ENCODE results near the gene AOC2. TPM values are rescaled to one million over a fixed set of nuclear protein-coding genes. Genes with fewer than 3 reads are reported as not detected.
"Not testable (repeated sequence)": the region's sequence is repeated elsewhere in the genome, so short reads cannot be mapped to it uniquely, and the experiment has no call there.

Gene AOC2
- total RNA-seq, 1 donor from 2014 or later, result 2.2 TPM

DNA sequence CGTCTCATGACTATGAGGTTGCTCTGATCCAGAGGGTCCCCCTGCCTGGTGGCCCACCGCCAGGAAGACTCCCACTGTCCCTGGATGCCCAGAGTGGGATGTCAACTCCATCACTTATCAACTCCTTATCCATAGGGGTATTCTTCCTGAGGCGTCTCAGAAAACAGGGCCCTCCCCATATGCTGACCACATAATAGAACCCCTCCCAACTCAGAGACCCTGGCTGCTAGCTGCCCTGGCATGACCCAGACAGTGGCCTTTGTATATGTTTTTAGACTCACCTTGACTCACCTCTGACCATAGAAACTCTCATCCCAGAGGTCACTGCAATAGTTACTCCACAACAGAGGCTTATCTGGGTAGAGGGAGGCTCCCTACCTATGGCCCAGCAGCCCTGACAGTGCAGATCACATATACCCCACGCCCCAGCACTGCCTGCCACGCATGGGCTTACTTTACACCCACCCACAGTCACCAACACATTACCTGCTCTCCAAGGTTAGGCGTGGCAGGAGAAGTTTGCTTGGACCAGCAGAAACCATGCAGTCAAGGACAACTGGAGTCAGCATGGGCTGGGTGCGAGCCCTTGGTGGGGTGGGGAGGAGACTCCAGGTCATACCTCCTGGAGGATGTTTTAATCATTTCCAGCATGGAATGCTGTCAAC is 53.9 kb downstream of the AOC2 start:
- intact Hi-C loops (cut with DNase I), result no loop called here
- H3K27ac ChIP-seq, result no peak overlapping the region
- no peaks in the 10 kb centered on the region for H3K36me3 ChIP-seq
- H3K9me3 ChIP-seq, result no peaks in the 10 kb centered on the region
- no peaks in the 10 kb centered on the region for H3K27me3 ChIP-seq
- peaks cover 15% of the 10 kb centered on the region for H3K4me1 ChIP-seq
- TF ChIP-seq POLR2A (IDR thresholded peaks at IDR 0.05) (no peak), POLR2AphosphoS5 (IDR thresholded peaks at IDR 0.05; ENCODE audit: insufficient read depth in 1 of 2, low read depth in 1 of 2) (no peak)
- TF ChIP-seq, protein P1, sequence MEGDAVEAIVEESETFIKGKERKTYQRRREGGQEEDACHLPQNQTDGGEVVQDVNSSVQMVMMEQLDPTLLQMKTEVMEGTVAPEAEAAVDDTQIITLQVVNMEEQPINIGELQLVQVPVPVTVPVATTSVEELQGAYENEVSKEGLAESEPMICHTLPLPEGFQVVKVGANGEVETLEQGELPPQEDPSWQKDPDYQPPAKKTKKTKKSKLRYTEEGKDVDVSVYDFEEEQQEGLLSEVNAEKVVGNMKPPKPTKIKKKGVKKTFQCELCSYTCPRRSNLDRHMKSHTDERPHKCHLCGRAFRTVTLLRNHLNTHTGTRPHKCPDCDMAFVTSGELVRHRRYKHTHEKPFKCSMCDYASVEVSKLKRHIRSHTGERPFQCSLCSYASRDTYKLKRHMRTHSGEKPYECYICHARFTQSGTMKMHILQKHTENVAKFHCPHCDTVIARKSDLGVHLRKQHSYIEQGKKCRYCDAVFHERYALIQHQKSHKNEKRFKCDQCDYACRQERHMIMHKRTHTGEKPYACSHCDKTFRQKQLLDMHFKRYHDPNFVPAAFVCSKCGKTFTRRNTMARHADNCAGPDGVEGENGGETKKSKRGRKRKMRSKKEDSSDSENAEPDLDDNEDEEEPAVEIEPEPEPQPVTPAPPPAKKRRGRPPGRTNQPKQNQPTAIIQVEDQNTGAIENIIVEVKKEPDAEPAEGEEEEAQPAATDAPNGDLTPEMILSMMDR (IDR thresholded peaks at IDR 0.05), result no peak
- H3K4me3 ChIP-seq, result no peak overlapping the region
- no peak for DNase-seq (ENCODE audit: extremely low spot score in 2 of 2)

DNA sequence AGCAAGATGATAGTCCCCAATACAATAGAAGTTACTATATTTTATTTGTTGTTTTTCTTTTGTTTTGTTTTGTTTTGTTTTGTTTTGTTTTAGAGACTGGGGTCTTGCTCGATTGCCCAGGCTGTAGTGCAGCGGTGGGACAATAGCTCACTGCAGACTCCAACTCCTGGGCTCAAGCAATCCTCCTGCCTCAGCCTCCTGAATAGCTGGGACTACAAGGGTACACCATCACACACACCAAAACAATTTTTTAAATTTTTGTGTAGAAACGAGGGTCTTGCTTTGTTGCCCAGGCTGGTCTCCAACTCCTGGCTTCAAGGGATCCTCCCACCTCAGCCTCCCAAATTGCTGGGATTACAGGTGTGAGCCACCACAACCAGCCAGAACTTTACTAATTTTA is 55.6 kb downstream of the AOC2 start:
- H3K9me3 ChIP-seq; H3K27ac ChIP-seq; H3K36me3 ChIP-seq; H3K4me3 ChIP-seq; H3K27me3 ChIP-seq; H3K4me1 ChIP-seq; intact Hi-C loops (cut with DNase I); DNase-seq (ENCODE audit: extremely low spot score in 2 of 2): not testable (repeated sequence)

Small RNA genes within 50 kb of the gene (microRNA-seq; reads per million reads assigned to microRNA genes)
- gene MIR6781 (ENCODE audit: borderline number of aligned reads, borderline replicate concordance), result not detected

Small RNA genes within 50 kb of the gene (small RNA-seq; reads per million reads assigned to genes)
- gene MIR6781 (not detected), gene RNU6-287P (not detected)

Other genes starting within 250 kb of the AOC2 start
- gene RETREG3, start 235.2 kb upstream of the AOC2 start, total RNA-seq, result 75.4 TPM
- 33.9 TPM for gene TUBG1, start 234.9 kb upstream of the AOC2 start, total RNA-seq
- gene TUBG2, start 185.3 kb upstream of the AOC2 start, total RNA-seq, result 44.7 TPM
- 44.9 TPM for gene PLEKHH3, start 167.6 kb upstream of the AOC2 start, total RNA-seq
- 3.2 TPM for gene CCR10, start 162.7 kb upstream of the AOC2 start, total RNA-seq
- 5.9 TPM for gene CNTNAP1, start 162.0 kb upstream of the AOC2 start, total RNA-seq
- 73.7 TPM for gene EZH1, start 99.5 kb upstream of the AOC2 start, total RNA-seq
- gene RAMP2, start 83.4 kb upstream of the AOC2 start, total RNA-seq, result 27.3 TPM
- gene VPS25, start 71.1 kb upstream of the AOC2 start, total RNA-seq, result 28.2 TPM
- gene WNK4, start 64.0 kb upstream of the AOC2 start, total RNA-seq, result 1.2 TPM
- 89.4 TPM for gene COA3, start 45.9 kb upstream of the AOC2 start, total RNA-seq
- gene CNTD1, start 45.7 kb upstream of the AOC2 start, total RNA-seq, result not detected
- gene BECN1, start 20.3 kb upstream of the AOC2 start, total RNA-seq, result 111 TPM
- 70.0 TPM for gene PSME3, start 11.2 kb upstream of the AOC2 start, total RNA-seq
- 31.7 TPM for gene AOC3, start 6.6 kb downstream of the AOC2 start, total RNA-seq
- not detected for gene G6PC1, start 56.2 kb downstream of the AOC2 start, total RNA-seq
- gene AARSD1, start 119.9 kb downstream of the AOC2 start, total RNA-seq, result 53.5 TPM
- gene PTGES3L, start 135.5 kb downstream of the AOC2 start, total RNA-seq, result 1.5 TPM
- 21.4 TPM for gene RUNDC1, start 136.0 kb downstream of the AOC2 start, total RNA-seq
- 1,982 TPM for gene RPL27, start 153.8 kb downstream of the AOC2 start, total RNA-seq
- gene IFI35, start 162.2 kb downstream of the AOC2 start, total RNA-seq, result 15.2 TPM
- 179 TPM for gene VAT1, start 177.8 kb downstream of the AOC2 start, total RNA-seq
- 1.5 TPM for gene RND2, start 180.7 kb downstream of the AOC2 start, total RNA-seq

All from vagina (tissue), 2 donors.